RCC 7860 (cell line): Measurements from ENCODE around the gene CYP27A1.

Experiments
- DNase-seq: peaks from one replicate; pipeline ENCODE4 v3.0.0-alpha.2; 2015; ENCODE audit warnings: low spot score
- FAIRE-seq: peaks from 2 replicates; lab custom pipeline; 2012; peaks lifted over from hg19 to GRCh38; lab: Jason Lieb, UNC

CYP27A1 gene

GRCh38 chr2:218809515-218809914 is 27.6 kb downstream of the CYP27A1 start:
- DNase-seq (no peak), FAIRE-seq (no peak)

DNA sequence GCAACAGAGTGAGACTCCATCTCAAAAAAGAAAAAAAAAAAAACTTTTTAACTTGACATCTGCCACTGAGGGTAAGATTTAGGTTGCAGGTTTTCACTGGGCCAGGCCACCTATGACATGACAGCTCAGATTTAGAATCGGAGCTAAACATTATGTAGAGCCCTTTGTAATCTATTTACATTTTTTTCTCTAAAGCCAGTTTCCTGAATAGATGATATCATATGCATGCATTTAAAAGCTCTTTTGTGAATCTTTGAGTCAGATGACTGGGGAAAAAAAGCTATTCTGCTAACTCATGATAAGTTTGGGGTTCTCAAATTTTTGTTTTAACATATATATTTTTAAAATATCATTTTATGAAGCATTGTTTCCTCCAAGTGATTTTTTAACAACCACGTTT is 28.3 kb downstream of the CYP27A1 start:
- FAIRE-seq (no peak), DNase-seq (no peak)

- no peak for FAIRE-seq
- DNase-seq, result no peak
These were observed 29.4 kb downstream of the CYP27A1 start for GRCh38 chr2:218811382-218811781.

DNA sequence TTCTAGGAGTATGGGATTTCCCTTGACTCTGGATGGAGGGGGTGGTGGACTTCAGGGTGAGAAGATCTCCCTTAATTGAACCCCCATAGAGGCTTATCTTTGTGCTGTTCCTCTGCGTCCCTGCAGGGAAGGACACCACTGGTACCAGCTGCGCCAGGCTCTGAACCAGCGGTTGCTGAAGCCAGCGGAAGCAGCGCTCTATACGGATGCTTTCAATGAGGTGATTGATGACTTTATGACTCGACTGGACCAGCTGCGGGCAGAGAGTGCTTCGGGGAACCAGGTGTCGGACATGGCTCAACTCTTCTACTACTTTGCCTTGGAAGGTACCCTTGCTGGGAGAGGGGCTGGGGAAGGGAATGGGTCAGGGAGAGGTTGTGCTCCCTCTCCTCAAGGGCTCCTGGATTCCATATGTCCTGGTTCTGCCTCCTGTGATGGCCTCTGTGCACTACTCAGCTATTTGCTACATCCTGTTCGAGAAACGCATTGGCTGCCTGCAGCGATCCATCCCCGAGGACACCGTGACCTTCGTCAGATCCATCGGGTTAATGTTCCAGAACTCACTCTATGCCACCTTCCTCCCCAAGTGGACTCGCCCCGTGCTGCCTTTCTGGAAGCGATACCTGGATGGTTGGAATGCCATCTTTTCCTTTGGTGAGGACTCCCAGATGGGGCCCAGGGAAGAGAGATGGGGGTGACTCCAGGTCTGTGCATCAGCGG is 30.3 kb downstream of the CYP27A1 start:
- FAIRE-seq, result no peak
- DNase-seq, result no peak

DNA sequence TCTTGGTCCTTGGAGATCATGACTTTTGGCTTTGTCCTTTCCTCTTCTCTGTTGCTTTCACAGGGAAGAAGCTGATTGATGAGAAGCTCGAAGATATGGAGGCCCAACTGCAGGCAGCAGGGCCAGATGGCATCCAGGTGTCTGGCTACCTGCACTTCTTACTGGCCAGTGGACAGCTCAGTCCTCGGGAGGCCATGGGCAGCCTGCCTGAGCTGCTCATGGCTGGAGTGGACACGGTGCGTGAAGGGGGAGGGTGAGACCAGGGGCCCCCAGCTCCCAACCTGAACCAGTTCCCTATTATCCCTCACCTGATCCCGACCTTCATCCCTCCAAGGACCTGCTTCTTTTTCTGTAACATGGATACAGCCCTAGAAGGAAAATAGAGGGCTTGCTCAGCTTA is 30.9 kb downstream of the CYP27A1 start:
- DNase-seq, result no peak
- no peak for FAIRE-seq

DNA sequence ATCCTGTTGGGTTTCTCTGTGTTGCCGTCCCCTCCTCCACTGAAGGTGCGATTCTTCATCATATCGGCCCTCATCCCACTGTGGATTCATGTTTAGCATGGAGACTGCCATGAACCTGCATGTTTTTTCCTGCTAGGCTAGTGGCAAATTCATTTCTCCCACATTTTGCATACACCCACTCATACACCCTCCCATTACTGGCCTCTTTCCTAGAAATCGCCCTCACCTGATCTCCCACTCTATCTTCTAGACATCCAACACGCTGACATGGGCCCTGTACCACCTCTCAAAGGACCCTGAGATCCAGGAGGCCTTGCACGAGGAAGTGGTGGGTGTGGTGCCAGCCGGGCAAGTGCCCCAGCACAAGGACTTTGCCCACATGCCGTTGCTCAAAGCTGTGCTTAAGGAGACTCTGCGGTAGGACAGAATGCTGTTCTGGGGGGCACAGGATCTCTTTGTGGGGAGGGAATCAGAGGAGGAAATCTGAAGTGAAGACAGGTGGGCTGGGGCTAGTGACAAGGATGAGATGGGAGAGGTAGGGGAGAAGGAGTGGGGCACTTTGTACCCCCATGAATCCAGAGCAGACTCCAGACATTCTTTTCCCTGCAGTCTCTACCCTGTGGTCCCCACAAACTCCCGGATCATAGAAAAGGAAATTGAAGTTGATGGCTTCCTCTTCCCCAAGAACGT is 32.0 kb downstream of the CYP27A1 start:
- FAIRE-seq (no peak), DNase-seq (no peak)

GRCh38 chr2:218814540-218815243 is 32.7 kb downstream of the CYP27A1 start:
- FAIRE-seq, result no peak
- DNase-seq, result no peak

- FAIRE-seq (no peak), DNase-seq (no peak)
These were observed 33.3 kb downstream of the CYP27A1 start for GRCh38 chr2:218815244-218815637.

DNA sequence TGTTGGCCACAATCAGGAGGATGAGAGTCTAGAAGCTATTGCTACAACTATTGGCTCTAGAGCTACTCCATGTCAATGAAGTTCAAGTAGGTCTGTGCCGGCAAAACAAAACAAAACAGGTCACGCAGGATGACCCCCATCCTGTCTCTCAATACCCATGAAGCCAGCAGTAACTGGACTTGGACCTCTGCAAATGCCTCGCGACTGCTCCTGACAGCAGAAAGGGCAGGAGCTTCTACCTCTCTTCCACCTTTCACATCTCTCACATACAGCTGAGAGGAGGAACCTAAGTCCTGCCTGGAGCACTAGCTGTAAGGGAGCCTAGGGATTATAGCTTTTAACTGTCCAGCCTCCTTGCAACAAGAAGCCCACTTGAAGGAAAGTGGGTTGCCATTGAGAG is 33.7 kb downstream of the CYP27A1 start:
- DNase-seq, result no peak
- FAIRE-seq, result no peak

GRCh38 chr2:218816561-218817011 is 34.6 kb downstream of the CYP27A1 start:
- FAIRE-seq (no peak), DNase-seq (no peak)

DNA sequence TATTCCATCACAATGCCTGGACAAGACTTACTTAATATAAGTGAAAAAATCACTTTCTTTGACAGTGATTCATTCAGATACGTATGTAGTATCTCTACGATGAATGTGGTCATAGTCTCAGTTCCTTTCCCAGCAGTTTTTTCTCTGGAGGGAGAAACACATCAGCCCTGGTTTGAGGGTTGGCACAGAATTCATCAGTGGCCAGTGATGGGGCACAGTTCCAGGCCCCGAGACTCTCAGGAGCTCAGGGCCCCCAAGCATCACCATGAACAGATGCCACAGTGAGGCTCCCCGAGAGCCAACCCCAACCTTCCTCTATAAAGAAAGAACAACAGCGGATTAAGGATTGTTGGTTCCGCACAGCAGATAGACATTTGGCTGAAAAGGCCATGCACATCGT is 37.1 kb downstream of the CYP27A1 start:
- DNase-seq (no peak), FAIRE-seq (no peak)

- DNase-seq (no peak), FAIRE-seq (no peak)
These were observed 38.9 kb downstream of the CYP27A1 start for GRCh38 chr2:218820746-218821369.

DNA sequence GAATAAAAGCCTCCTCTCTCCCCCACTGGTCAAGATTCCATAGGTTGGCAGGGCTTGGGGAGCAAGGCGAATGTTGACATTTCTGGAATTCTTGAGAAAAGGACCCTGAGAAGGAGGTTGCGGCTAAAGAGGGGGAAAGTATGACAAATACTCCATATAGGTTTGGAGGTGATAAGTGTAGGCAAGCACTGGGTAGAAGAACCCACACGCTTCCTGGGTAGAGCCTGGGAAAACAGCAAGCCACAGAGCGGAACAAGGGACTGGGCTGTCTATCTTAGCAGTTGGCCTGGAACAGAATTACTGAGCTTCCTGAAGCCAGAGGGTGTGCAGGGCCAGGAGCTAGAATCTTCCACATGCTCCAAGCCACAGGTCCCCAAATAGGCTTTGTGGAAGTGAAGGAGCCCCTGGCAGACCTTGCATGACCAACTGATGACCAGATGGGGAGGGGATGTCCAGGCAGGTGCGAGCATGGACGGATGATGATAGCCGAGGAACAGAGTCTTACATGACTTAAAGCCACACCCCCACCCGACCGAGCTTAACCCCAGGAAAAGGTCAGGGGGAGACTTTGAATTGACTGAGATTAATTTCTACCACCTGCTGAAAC is 39.8 kb downstream of the CYP27A1 start:
- FAIRE-seq (no peak), DNase-seq (no peak)

GRCh38 chr2:218822622-218823021 is 40.7 kb downstream of the CYP27A1 start:
- no peak for DNase-seq
- FAIRE-seq, result no peak

GRCh38 chr2:218823196-218823855 is 41.4 kb downstream of the CYP27A1 start:
- FAIRE-seq (no peak), DNase-seq (no peak)

DNA sequence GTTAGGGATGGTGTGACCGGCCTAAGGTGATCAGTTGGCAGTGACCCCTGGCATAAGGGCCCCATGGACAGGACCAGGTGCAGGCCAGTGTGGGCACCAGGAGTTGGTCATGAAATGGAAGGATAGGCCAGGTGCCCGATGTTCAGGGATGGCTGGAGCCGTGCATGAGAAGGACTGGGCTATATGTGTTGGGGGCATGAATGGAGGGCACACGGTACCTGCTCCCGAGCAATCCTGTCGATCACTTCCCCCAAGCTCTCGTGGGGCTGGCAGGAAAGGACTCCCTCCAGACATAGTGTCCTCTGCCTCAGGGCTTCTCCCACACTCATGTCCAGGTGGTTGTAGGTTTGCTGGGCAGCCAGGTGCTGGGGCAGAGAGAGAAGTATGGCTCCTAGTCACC is 42.1 kb downstream of the CYP27A1 start:
- FAIRE-seq, result no peak
- DNase-seq, result no peak

- DNase-seq (no peak), FAIRE-seq (no peak)
These were observed 44.8 kb downstream of the CYP27A1 start for GRCh38 chr2:218826791-218827190.

DNA sequence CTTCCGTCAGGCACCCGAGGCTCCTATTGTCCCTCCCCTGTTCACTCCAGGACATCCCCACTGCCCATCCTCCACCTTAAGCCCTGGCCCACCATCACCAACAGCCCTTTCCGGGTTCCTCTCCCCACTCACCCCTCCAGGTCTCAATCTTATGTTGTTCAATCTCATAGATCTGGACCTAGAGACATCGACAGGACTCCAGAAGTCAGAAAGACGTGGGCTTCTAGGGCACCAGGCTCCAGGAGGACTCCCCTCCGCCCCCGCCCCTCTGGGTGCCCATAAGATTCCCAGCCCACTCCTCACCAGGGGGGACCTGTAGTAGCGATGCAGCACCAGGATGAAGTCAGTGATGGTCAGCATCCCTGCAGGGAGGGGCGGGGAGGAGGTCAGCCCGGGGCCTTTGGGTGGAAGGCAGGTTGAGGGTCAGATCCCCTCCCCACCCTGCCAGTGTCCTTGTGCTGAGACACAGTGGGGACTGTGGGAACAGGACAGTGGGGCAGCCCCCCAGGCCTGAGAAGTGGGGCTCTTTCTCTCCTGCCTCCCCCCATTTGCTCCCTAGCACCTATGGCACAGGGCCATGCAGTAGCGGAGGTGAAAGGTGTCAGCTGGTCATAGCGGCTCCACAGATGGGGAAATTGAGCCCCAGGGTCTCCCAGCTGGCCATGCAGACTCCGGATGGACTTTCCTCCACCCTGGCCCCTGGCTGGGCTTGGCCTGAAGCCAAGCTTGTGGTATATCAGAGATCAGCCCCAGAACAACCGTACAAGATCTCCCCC is 45.9 kb downstream of the CYP27A1 start:
- no peak for DNase-seq
- no peak for FAIRE-seq

DNA sequence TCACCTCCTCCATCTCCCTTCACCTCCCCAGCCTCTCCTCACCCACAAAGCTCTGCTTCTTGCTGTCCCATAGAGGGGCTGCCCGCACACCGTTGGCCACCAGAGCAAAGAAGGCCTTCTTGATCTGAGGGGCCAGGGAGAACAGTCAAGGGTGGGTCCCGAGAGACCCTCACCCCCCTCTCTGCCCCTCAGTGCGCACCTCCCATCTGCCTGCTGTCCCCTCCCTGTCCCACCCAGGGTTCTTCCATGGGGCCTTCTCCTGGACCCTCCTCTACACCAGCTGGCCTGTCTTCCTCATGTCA is 46.5 kb downstream of the CYP27A1 start:
- DNase-seq, result no peak
- FAIRE-seq, result no peak

GRCh38 chr2:218829868-218830451 is 48.0 kb downstream of the CYP27A1 start:
- FAIRE-seq, result no peak
- no peak for DNase-seq
